WTC11 (cell line): Measurements from ENCODE around the gene COQ6. TPM values are rescaled to one million over a fixed set of nuclear protein-coding genes. Genes with fewer than 3 reads are reported as not detected.
"Not testable (repeated sequence)": the region's sequence is repeated elsewhere in the genome, so short reads cannot be mapped to it uniquely, and the experiment has no call there.

Source experiments
- ATAC-seq: fragments of 200-7000 bp; cut with Tn5 transposase; 2 replicates; pipeline ENCODE4 v1.10.0; 2021; ENCODE audit warnings: mild to moderate bottlenecking, moderate library complexity
- CTCF ChIA-PET: fragments of 300-600 bp; sonication (Branson Sonifier 250); formaldehyde crosslinking; loops from one replicate; lab custom pipeline; 2021; ENCODE audit warnings: antibody characterized with exemption; lab: Charles Lee
- POLR2A ChIA-PET: fragments of 350-600 bp; sonication (Branson Sonifier 250); formaldehyde crosslinking; loops from one replicate; lab custom pipeline; 2021; ENCODE audit warnings: antibody characterized with exemption; lab: Charles Lee
- DNase-seq: peaks from one replicate; pipeline ENCODE4 v3.0.0; 2021; ENCODE audit warnings: low spot score
- H3K27ac Mint-ChIP-seq: 2 replicates; pipeline ENCODE4 v1.8.0; 2021; ENCODE audit warnings: mixed read lengths
- H3K27me3 Mint-ChIP-seq: 2 replicates; pipeline ENCODE4 v1.8.0; 2021; ENCODE audit warnings: low read depth, mild to moderate bottlenecking, moderate library complexity, mixed read lengths
- H3K36me3 Mint-ChIP-seq: 2 replicates; pipeline ENCODE4 v1.8.0; 2021; ENCODE audit warnings: mixed read lengths
- H3K4me1 Mint-ChIP-seq: 2 replicates; pipeline ENCODE4 v1.8.0; 2022; ENCODE audit warnings: mixed read lengths
- H3K4me3 Mint-ChIP-seq: 2 replicates; pipeline ENCODE4 v1.8.0; 2021; ENCODE audit warnings: mild to moderate bottlenecking, moderate library complexity, mixed read lengths
- H3K9me3 Mint-ChIP-seq: 2 replicates; pipeline ENCODE4 v1.8.0; 2021; ENCODE audit warnings: mixed read lengths
- ATF3 ChIP-seq: sonication (generic); formaldehyde crosslinking; conservative IDR thresholded peaks from 2 replicates; pipeline ENCODE4 v1.8.1; 2022; ENCODE audit warnings: mild to moderate bottlenecking, missing genetic modification reagents
- ATF6 ChIP-seq: sonication (generic); formaldehyde crosslinking; IDR thresholded peaks from 2 replicates; pipeline ENCODE4 v1.8.1; 2023; ENCODE audit warnings: mild to moderate bottlenecking, missing genetic modification reagents
- EMX1 ChIP-seq: fragments of 250-450 bp; sonication (Bioruptor Pico); IDR thresholded peaks from 2 replicates; pipeline ENCODE4 v1.8.0; 2021; ENCODE audit warnings: mild to moderate bottlenecking
- ERG ChIP-seq: fragments of 250-450 bp; sonication (Bioruptor Pico); IDR thresholded peaks from 2 replicates; pipeline ENCODE4 v1.8.0; 2021; ENCODE audit warnings: mild to moderate bottlenecking
- HMGXB4 ChIP-seq: sonication (generic); formaldehyde crosslinking; IDR thresholded peaks from 2 replicates; pipeline ENCODE4 v1.8.1; 2023; ENCODE audit warnings: mild to moderate bottlenecking, moderate library complexity, missing genetic modification reagents
- IRF1 ChIP-seq: sonication (generic); formaldehyde crosslinking; IDR thresholded peaks from 2 replicates; pipeline ENCODE4 v1.8.0; 2023; ENCODE audit warnings: missing genetic modification reagents
- IRF2 ChIP-seq: sonication (generic); formaldehyde crosslinking; IDR thresholded peaks from 2 replicates; pipeline ENCODE4 v1.8.0; 2022; ENCODE audit warnings: low read depth, missing genetic modification reagents, borderline replicate concordance
- MAX ChIP-seq: sonication (generic); formaldehyde crosslinking; IDR thresholded peaks from 2 replicates; pipeline ENCODE4 v1.8.0; 2022; ENCODE audit warnings: mild to moderate bottlenecking, missing genetic modification reagents
- NFATC4 ChIP-seq: fragments of 250-450 bp; sonication (Bioruptor Pico); IDR thresholded peaks from 2 replicates; pipeline ENCODE4 v1.9.0; 2021; ENCODE audit warnings: mild to moderate bottlenecking
- NFE2L1 ChIP-seq: sonication (generic); formaldehyde crosslinking; IDR thresholded peaks from 2 replicates; pipeline ENCODE4 v1.8.1; 2023; ENCODE audit warnings: missing genetic modification reagents
- NR3C1 ChIP-seq: sonication (generic); formaldehyde crosslinking; conservative IDR thresholded peaks from 2 replicates; pipeline ENCODE4 v1.8.1; 2023; ENCODE audit warnings: low read depth, mild to moderate bottlenecking, missing genetic modification reagents
- PREB ChIP-seq: sonication (generic); formaldehyde crosslinking; IDR thresholded peaks from 2 replicates; pipeline ENCODE4 v1.8.1; 2022; ENCODE audit warnings: mild to moderate bottlenecking, missing genetic modification reagents, moderate library complexity, borderline replicate concordance
- TCF7 ChIP-seq: sonication (generic); formaldehyde crosslinking; IDR thresholded peaks from 2 replicates; pipeline ENCODE4 v1.8.0; 2022; ENCODE audit warnings: mild to moderate bottlenecking, low read depth, missing genetic modification reagents, moderate library complexity
- USF2 ChIP-seq: sonication (generic); formaldehyde crosslinking; IDR thresholded peaks from 2 replicates; pipeline ENCODE4 v1.8.1; 2023; ENCODE audit warnings: mild to moderate bottlenecking, missing genetic modification reagents, moderate library complexity
- ZBTB43 ChIP-seq: sonication (generic); formaldehyde crosslinking; IDR thresholded peaks from 2 replicates; pipeline ENCODE4 v1.8.1; 2023; ENCODE audit warnings: mild to moderate bottlenecking, missing genetic modification reagents
- ZNF232 ChIP-seq: sonication (generic); formaldehyde crosslinking; IDR thresholded peaks from 2 replicates; pipeline ENCODE4 v1.8.0; 2022; ENCODE audit warnings: mild to moderate bottlenecking, missing genetic modification reagents
- ZNF317 ChIP-seq: sonication (generic); formaldehyde crosslinking; IDR thresholded peaks from 2 replicates; pipeline ENCODE4 v1.8.1; 2023; ENCODE audit warnings: low read depth, mild to moderate bottlenecking, moderate library complexity, missing genetic modification reagents, borderline replicate concordance
- ZNF396 ChIP-seq: fragments of 250-450 bp; sonication (Bioruptor Pico); IDR thresholded peaks from 2 replicates; pipeline ENCODE4 v1.8.0; 2021; ENCODE audit warnings: mild to moderate bottlenecking, moderate library complexity, borderline replicate concordance
- ZNF423 ChIP-seq: fragments of 250-450 bp; sonication (Bioruptor Pico); IDR thresholded peaks from 2 replicates; pipeline ENCODE4 v2.1.2; 2022; ENCODE audit warnings: mild to moderate bottlenecking, moderate library complexity
- ZSCAN18 ChIP-seq: fragments of 250-450 bp; sonication (Bioruptor Pico); IDR thresholded peaks from 2 replicates; pipeline ENCODE4 v2.1.2; 2022; ENCODE audit warnings: mild to moderate bottlenecking, moderate library complexity
- total RNA-seq: library from RNA; stranded (reverse); gene quantifications from 3 replicates; pipeline ENCODE4 v1.2.3, GENCODE V29; 2021

COQ6 gene
- total RNA-seq, 1 experiment from 2014 or later: 10.4 TPM

- TF ChIP-seq ERG (no peak), ZNF317 (CRISPR knock-in tag) (no peak), NFATC4 (CRISPR knock-in tag) (no peak), ZNF423 (CRISPR knock-in tag) (no peak)
Observed at GRCh38 chr14:73991092-73991491, 41.0 kb downstream of the COQ6 start (continued).

GRCh38 chr14:73994926-73995325 lies 44.8 kb downstream of the COQ6 start:
- CTCF ChIA-PET, H3K4me1 Mint-ChIP-seq, POLR2A ChIA-PET, H3K4me3 Mint-ChIP-seq, H3K27ac Mint-ChIP-seq, H3K9me3 Mint-ChIP-seq, H3K36me3 Mint-ChIP-seq, ATAC-seq, DNase-seq, H3K27me3 Mint-ChIP-seq: not testable (repeated sequence)

GRCh38 chr14:73995977-73996378 lies 45.9 kb downstream of the COQ6 start:
- no peaks in the 10 kb centered on the region for H3K27me3 Mint-ChIP-seq
- no peaks in the 10 kb centered on the region for H3K36me3 Mint-ChIP-seq
- peaks cover 3% of the 10 kb centered on the region for H3K4me1 Mint-ChIP-seq
- no peak overlapping the region for H3K4me3 Mint-ChIP-seq
- ATAC-seq (no peak), DNase-seq (no peak)
- H3K27ac Mint-ChIP-seq: no peak overlapping the region
- ChIA-PET CTCF (no interaction called here), POLR2A (no interaction called here)
- no peak for TF ChIP-seq IRF2
- no peak for TF ChIP-seq HMGXB4 (CRISPR knock-in tag)
- no peak for TF ChIP-seq ZNF232
- no peak for TF ChIP-seq ZBTB43 (CRISPR knock-in tag)
- no peak for TF ChIP-seq PREB
- TF ChIP-seq EMX1 (CRISPR knock-in tag): no peak
- TF ChIP-seq TCF7 (CRISPR knock-in tag): no peak
- no peaks in the 10 kb centered on the region for H3K9me3 Mint-ChIP-seq

GRCh38 chr14:73996731-73997107 lies 46.6 kb downstream of the COQ6 start:
- ATAC-seq: no peak
- H3K27ac Mint-ChIP-seq: no peak overlapping the region; the same call in 1 of the 2 replicates
- CTCF ChIA-PET: no interaction called here
- H3K36me3 Mint-ChIP-seq: no peaks in the 10 kb centered on the region
- POLR2A ChIA-PET: no interaction called here
- no peak overlapping the region for H3K4me3 Mint-ChIP-seq
- H3K9me3 Mint-ChIP-seq: no peaks in the 10 kb centered on the region
- no peaks in the 10 kb centered on the region for H3K4me1 Mint-ChIP-seq
- no peak for DNase-seq
- H3K27me3 Mint-ChIP-seq: no peaks in the 10 kb centered on the region
- TF ChIP-seq IRF1 (CRISPR knock-in tag): no peak
- TF ChIP-seq IRF2: no peak
- no peak for TF ChIP-seq MAX
- no peak for TF ChIP-seq EMX1 (CRISPR knock-in tag)
- TF ChIP-seq ATF3 (CRISPR knock-in tag): no peak
- TF ChIP-seq NFE2L1 (CRISPR knock-in tag): no peak
- no peak for TF ChIP-seq ATF6 (CRISPR knock-in tag)
- no peak for TF ChIP-seq USF2
- no peak for TF ChIP-seq ZNF396 (CRISPR knock-in tag)
- no peak for TF ChIP-seq NFATC4 (CRISPR knock-in tag)
- TF ChIP-seq NR3C1 (CRISPR knock-in tag): no peak
- no peak for TF ChIP-seq ZSCAN18
